NCI-H2081 (cell line): ENCODE measurements around the gene RCN2.

ENCODE experiments used
- DNase-seq, 2 experiments: peaks; one replicate each; lab custom pipeline; 2025; lab: John Stamatoyannopoulos, UW

Gene RCN2

GRCh38 chr15:76994496-76994895 is 62.9 kb downstream of the RCN2 start:
- DNase-seq, result no peak

- peak in 1 of 2 experiments; percentile 6 for DNase-seq
Observed at GRCh38 chr15:76994971-76995945, 63.7 kb downstream of the RCN2 start, which contains the start of gene PSTPIP1. PSTPIP1 (plus strand) TSS chr15:76995126; CDS start chr15:76995574, 448 bp downstream.

GRCh38 chr15:76996076-76996525 is 64.6 kb downstream of the RCN2 start:
- DNase-seq, result no peak

GRCh38 chr15:76996526-76997401 is 65.2 kb downstream of the RCN2 start:
- no peak for DNase-seq

- DNase-seq, result no peak
Observed at GRCh38 chr15:76998663-76999285, 67.2 kb downstream of the RCN2 start.

- DNase-seq, result no peak
Observed at GRCh38 chr15:76999996-77000395, 68.4 kb downstream of the RCN2 start.

GRCh38 chr15:77001351-77001750 is 69.8 kb downstream of the RCN2 start:
- peak; percentile 60 to 79 for DNase-seq

- DNase-seq, result no peak
Observed at GRCh38 chr15:77001966-77002365, 70.4 kb downstream of the RCN2 start.

- no peak for DNase-seq
Observed at GRCh38 chr15:77002436-77002835, 70.9 kb downstream of the RCN2 start.

- DNase-seq, result no peak
Observed at GRCh38 chr15:77002954-77003912, 71.7 kb downstream of the RCN2 start.
